ENCODE results near the gene WDR93.

DNA sequence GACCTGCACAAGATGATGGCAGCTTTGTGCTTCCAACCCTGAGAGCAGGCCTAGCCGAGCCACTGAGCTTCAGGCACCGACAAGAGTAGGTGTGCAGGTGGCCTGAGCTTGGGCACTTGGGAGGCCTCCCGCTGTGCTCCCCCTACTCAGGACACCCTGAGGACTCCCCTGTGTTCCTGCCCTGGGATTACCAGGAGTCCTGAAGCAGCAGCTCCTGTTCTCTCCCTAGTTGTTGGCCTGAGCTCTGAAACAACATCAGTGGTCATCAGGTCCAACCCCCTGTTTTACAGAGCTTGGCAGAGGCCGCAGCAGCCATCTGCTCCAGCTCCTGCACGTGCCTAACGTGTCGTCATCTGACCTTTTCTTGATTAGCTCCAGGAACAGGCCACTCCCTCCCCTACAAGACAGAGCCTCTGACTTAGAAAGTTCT lies 77.5 kb downstream of the WDR93 start:
- TF ChIP-seq EZH2 (optimal IDR thresholded peaks at IDR 0.05; ENCODE audit: low read depth, low read length) (no peak), EZH2phosphoT487 (IDR thresholded peaks at IDR 0.05; ENCODE audit: low read length) (no peak)
- TF ChIP-seq, protein P1, sequence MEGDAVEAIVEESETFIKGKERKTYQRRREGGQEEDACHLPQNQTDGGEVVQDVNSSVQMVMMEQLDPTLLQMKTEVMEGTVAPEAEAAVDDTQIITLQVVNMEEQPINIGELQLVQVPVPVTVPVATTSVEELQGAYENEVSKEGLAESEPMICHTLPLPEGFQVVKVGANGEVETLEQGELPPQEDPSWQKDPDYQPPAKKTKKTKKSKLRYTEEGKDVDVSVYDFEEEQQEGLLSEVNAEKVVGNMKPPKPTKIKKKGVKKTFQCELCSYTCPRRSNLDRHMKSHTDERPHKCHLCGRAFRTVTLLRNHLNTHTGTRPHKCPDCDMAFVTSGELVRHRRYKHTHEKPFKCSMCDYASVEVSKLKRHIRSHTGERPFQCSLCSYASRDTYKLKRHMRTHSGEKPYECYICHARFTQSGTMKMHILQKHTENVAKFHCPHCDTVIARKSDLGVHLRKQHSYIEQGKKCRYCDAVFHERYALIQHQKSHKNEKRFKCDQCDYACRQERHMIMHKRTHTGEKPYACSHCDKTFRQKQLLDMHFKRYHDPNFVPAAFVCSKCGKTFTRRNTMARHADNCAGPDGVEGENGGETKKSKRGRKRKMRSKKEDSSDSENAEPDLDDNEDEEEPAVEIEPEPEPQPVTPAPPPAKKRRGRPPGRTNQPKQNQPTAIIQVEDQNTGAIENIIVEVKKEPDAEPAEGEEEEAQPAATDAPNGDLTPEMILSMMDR (IDR thresholded peaks at IDR 0.05; ENCODE audit: low read length) = no peak

Data from MM.1S (cell line).